Stimulated activated CD8-positive, alpha-beta memory T cell treated with anti-CD3 and anti-CD28 coated beads, Interleukin-7, amount 100 ng/mL, for 4 hours (primary cell): ENCODE measurements around the gene ASCC3.
"Not testable (repeated sequence)": the region's sequence is repeated elsewhere in the genome, so short reads cannot be mapped to it uniquely, and the experiment has no call there.

Experiments
- DNase-seq, 2 donors: peaks; one replicate each; pipeline ENCODE4 v3.0.0-alpha.2; 2020; ENCODE audit warnings: low read depth in 2 of 2

The ASCC3 gene

DNA sequence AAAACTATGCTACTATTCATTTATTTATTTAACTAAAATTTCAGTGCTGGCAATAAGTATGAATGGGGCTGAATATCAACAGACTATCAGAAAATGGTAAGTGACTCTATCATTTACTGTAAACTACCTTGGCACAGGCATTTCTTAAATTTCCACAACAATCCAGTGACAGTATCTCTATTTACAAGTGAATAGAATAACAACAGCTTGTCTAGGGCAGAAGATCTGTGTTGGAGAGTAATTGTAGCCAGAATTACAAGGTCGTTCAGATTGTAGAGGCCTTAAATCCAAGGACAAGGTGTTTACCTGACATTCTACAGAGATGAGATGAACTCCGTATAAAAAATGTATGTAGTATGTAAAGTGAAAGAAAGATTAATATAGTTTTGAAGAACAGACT is 222.6 kb downstream of the ASCC3 start:
- DNase-seq, result no peak

DNA sequence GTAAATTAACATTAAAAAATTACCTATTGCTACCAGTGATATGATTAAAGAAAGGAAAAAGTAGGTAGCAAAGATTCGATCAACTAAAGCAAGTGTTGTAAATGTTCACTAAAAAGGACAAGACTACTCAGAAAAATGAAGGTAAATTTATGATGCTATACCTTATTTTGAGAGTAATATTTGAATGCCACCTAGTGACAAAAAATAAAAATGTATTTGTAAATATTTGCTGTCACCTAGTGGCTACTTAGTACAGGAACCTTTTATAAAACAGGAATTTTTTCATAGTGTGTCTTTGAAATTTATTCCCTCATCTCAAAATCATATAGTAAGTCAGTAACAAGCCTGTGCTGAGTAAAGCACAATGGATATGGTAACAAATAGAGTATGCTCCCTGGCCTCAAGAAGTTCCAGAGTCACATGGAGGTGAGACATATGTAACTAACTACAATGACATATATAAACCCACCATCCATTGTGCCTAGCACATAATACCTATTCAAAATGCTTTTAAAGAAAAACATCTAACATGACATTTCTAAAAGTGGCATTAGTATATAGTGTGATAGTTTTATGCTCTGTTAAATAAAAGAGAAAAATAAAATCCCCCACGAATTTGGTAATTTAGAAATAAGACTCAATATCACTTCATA is 223.3 kb downstream of the ASCC3 start:
- no peak for DNase-seq

DNA sequence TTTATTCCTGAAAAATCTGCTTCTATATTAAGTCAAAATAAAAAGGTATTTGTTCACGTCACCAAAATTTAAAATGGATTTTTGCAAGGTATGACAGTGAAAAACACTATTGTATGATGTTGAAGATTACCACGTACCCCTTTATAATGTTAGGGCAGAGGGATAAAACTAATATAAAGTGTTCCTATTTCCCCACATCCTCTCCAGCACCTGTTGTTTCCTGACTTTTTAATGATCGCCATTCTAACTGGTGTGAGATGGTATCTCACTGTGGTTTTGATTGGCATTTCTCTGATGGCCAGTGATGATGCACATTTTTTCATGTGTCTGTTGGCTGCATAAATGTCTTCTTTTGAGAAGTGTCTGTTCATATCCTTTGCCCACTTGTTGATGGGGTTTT is 240.0 kb downstream of the ASCC3 start:
- not testable (repeated sequence) for DNase-seq

DNA sequence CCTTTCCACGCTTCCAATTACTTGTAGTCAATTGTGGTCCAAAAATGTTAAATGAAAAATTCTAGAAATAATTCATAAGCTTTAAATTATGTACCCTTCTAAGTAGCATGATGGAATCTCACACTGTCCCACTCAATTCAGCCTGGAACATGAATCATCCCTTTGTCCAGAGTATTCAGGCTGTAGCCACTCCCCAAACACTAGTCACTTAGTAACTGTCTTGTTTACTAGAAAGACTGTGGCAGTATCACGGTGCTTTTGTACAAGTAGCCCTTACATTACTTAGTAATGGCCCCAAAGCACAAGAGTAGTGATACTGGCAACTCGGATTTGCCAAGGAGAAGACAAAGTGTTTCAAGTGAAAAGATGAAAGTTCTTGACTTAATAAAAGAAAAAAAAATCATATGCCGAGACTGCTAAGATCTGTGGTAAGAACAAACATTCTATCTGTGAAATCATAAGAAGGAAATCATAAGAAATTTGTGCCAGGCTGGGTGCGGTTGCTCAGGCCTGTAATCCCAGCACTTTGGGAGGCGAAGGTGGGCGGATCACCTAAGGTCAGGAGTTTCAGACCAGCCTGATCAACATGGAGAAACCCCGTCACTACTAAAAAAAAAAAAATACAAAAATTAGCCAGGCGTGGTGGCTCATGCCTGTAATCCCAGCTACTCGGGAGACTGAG is 247.9 kb downstream of the ASCC3 start:
- no peak for DNase-seq

DNA sequence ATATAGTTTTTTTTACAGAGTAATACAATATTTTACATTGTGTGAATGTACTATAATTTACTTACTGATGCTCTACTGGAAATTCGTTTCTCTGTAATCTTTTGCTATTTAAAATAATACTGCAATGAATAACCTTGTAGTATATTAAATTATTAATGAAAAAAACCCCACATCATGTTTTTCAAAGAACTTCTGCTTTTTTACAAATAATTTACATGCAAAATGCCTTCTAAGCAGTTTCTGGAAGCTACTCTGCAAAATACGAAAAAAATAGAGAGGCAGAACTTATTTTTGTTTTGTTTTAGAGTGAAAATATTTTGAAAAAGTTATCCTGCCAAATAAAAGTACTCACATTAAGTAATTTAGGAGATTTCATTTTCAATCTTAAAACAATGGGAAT is 250.6 kb downstream of the ASCC3 start:
- no peak for DNase-seq

DNA sequence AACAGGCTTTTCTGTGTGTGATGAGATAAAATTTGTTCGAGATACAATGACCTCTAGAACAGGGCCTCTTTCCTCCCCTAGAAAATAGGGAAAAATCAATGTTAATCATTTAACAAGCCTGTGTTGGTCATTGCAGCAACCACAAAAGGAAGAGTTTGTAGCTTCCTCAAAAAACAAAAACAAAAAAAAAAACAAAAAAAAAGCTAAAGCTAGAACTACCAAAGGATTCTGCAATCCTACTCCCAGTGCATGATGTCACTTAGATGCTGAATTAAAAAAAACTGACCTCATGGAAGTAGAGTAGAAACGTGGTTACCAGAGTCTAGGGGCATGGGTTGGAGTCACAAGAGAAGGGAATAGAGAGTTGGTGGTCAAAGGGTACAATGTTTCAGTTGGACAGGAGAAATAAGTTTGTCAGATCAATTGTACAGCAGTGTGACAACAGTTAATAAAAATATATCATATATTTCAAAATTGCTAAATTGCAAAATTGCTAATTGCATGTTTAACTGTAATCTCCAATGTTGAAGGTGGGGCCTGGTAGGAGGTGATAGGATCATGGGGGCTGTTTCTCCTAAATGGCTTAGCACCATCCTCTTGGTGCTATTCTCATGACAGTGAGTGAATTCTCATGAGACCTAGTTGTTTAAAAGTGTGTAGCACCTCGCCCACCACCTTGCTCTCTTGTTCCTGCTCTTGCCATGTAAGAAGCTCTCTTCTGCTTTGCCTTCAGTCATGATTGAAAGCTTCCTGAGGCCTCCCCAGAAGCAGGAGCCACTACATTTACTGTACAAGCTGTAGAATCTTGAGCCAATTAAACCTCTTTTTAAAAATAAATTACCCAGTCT is 253.0 kb downstream of the ASCC3 start:
- DNase-seq, result no peak

DNA sequence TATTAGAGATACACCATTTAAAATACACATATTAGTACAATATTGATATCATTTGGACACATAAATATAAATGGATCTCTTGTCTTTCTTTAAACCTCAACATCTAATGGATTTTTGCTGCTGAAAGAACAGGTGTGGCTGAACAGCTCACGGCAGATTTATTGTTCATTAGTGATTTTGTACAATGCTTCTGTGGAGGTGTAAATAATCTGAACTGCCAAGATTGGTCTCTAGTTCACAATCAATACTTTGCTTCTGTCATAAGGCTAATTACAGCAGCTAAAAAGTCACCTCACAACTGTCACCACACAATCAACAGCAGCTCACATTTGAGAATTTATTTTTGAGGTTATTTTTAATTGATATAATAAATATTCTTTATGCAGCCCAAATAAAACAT is 254.4 kb downstream of the ASCC3 start:
- DNase-seq, result no peak

DNA sequence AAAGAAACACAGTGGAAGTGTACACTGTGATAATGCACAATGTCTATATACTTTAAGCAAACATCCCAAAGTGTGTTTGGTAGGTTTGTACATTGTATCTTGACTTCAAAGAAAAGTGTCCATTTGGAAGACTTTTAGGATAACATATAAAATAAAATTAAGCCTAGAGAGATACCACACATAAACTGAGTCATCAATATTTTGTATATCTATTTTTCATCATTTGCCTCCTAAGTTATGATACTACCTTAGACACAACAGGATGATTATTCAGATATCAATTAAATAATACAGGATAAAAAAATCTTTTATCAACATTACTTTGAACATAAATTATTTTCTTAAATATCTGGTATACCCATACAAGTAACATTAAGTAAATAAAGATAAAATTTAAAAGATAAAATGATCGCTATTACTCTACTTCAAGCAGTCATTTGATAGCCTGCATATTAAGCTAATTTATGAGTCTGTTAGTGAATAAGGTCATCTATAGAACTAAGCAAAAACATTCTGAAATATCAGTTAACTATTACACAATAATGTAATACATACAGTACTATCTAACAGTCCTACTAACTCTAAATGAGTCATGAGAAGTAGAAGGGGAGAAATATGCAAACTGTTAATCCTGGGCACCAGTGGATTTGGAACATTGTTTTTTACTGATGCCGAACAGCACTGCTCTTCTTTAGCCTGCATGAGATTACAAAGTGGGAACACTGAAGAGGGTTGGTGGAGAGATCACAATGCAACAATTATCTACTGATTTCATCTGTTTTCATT is 258.0 kb downstream of the ASCC3 start:
- DNase-seq, result no peak

DNA sequence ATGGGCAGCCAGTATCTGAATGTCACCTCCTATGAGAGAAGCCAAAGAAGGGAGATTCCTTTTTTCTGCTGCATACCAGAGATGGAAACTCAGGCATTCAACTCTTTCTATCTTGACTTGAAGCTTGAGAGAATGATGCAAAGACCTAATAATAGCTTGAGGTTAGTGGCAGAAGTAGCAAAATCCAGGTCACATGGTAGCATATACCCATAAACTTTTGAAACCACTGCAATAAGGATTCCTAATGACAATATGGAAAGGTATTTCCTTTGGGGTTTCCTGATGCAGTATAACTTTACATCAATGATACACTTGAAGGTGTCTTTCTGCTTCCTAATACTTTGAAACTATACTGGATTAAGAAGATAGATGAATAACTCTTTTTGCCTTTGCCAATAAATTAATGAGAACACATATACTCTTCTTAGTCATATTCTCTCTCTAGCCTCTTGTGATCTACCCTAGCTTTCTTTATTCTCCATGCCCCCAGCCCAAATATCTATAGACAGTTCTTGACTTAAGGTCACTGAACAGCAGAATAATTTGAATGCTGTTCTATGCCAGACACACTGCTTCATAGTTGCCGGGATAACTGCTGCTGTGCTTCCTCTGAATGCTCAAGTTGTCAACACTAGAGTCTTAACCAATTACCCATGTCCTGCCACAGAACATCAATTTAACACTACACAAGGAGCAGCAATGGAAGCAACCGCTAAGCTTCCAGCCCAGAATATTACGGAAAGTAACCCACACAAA is 260.9 kb downstream of the ASCC3 start:
- no peak for DNase-seq

DNA sequence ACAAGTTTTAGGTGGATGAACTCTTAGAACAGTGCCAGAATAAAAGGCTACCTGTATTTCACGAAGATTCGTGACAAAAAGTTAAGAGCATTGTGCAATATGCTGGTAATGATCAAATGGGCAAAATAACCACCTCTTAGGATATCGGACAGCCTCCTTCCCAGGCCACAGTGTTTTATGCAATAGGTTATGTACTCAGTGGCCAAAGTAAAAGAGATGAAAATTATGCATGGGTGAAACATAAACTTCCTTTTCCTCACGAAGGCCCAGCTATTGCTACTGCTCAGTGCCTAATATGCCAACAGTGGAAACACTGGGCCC is 262.8 kb downstream of the ASCC3 start:
- DNase-seq, result no peak

DNA sequence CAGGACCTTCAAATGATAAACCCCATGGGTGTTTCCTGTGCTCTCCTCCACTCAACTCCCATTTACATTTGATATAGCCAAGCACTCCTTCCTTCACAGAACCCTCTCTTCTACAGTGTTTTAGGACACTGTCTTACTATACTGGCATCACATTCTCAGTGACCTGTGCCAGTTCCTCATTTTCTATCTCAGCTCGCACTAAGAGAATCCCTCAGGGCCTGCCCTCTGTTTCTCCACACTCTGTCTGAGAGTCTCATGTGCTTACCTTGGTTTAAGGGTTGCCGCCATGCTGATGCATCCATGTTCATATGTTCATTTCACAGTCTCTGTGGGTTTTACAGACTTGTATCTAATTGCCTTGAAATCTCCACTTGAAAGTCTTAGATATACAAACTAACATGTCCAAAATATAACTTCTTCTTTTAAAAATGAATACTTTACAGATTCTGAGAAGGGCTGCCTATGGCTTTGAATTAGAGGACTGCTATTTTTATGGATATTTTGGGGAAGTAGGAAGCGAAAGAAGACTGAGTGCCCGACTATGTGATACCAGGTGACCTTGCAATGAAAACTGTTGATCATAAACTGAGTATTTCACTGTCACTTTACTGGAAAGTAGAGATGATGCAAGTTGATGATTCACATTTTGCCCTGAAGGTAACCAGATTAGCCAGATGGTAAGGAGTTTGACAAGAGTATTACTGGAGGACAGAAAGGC is 263.3 kb downstream of the ASCC3 start:
- DNase-seq, result no peak

DNA sequence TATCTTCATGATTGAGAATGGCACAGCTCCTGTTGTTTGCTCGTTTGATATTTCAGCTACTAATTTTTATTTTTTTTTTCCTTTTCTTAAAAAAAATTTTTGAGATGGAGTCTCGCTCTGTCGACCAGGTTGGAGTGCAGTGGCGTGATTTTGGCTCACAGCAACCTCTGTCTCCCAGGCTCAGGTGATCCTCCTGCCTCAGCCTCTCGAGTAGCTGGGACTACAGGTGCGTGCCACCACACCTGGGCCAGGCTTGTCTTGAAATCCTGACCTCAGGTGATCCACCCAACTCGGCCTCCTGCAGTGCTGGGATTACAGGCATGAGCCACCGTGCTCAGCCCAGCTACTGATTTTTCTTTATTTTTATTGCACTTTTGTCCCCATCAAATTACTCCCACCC is 266.2 kb downstream of the ASCC3 start:
- DNase-seq, result no peak

DNA sequence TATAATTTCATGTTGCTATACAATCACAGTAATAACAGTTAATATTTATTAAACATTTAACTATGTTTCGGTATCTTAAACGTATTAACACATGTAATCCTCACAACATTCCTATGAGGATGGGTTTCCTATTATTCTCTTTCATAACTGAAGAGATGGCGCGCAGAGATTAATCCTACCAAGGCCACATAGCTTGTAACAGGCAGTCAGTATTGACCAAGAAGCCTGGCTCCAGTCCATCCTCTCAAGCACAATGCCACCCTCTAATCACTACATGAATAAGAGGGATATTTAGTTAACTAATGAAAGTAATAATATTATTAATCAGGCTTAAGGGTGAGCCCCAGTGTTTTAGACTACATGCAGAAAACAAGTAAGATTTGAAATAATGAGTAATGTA is 266.7 kb downstream of the ASCC3 start:
- DNase-seq, result no peak

DNA sequence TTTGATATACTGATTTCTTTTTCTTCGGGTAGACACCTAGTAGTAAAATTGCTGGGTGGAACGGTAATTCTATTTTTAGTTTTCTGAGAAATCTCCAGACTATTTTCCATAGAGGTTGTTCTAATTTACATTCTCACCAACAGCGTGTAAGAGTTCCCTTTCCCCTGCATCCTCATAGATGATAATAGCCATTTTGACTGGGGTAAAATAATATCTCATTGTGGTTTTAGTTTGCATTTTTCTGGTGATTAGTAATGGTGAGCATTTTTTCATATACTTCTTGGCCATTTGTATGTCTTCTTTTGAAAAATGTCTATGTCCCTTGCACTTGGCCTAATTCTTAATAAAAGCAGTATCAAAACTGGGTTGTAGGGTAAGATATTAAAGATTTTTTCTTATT is 267.5 kb downstream of the ASCC3 start:
- DNase-seq, result no peak

DNA sequence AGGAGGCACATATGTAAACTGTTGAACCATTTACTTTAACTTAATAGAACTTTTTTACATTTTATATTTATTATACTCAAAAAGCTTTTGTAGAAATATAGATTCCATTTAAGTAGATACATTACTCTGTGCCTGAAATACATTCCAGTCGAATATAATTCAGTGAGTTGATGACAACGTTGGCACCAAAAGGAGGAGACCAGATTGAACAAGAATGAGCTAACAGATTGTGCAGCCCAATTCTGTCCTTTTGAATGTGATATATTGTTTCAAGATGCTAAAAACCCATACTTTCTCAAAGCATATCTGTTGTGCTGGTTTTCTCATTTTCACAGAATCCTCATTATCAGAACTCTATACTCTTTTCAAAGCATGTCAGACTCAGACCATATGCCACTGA is 269.0 kb downstream of the ASCC3 start:
- no peak for DNase-seq

DNA sequence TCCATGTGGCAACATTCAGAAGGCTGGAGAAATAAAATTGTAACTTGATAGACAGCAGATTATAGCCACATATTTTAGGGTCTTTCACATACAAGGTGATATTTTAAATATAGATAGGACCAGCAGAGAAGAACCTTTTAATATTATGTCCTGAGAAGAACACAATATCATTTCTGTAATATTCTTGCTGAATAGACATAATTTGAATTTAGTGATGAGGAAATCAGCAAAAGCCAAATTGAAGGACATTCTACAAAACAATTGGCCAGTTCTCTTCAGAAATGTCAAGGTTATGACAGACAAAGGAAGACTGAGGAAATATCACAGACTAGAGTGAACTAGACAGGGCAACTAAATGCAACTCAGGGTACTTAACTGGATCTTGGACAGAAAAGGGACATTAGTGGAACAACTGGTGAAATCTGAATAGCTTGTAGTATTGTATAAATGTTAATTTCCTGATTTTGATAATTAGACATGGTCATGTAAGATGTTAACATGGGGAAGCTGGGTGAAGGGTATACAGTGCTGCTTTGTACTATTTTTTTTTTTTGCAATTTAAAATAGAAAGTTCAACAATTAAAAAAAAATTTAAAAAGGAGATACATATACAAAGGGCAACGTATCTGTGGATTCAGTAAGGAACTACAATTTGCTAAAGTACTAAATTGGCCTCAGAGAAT is 281.9 kb downstream of the ASCC3 start:
- DNase-seq, result no peak

DNA sequence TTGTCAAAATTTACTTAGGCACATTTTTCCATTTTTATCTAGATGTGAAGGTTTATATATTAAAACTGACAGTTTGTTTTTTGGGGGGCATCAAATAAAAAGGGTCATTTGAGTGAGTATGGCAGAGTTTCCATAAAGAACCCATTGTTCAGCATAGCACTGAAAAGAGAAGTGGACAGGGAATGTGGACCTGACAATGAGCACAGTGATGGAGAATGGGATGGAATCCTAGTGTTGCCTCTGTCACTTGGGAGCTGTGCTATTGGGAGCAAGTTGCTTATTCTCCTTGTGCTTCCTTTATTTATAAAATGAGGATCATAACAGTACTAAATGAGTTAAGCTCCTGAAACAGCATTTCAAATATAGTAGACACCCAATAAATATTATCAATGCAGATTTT is 285.7 kb downstream of the ASCC3 start:
- DNase-seq, result no peak

DNA sequence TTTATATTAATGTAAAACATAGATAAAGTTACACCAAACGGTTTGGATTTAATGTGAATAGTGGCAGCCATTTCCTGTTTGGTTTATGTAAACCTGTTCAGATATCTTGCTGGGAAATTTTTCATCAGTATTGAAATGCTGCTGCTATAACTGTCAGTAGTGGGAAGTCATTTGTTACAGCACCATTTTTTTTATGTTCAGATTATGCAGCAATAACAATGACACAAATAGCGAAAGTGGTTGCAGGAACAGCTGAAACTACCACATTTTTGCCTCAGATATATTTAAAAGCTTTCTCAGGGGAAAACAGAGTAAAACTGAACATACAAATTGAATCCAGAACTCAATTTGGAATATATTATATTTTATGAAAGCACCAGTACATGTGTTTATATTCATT is 287.6 kb downstream of the ASCC3 start:
- no peak for DNase-seq

DNA sequence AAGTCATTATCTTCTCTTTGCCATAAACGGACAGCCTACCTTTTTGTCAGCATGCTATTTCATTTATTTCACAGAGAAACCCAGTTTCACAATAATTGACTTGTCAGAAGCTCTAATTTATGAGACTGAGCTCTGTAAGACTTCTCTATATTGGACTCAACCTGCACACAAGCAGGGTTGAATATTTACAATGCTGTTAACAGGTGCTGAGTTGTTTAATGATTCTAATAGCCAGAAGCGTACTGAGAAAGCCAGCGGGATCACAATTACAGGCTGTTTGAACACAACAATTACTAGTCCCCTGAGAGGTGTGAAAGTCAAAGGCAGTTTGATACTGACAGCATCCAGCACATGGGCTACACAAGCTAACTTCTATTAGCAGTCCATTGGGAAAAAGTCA is 288.2 kb downstream of the ASCC3 start:
- no peak for DNase-seq

DNA sequence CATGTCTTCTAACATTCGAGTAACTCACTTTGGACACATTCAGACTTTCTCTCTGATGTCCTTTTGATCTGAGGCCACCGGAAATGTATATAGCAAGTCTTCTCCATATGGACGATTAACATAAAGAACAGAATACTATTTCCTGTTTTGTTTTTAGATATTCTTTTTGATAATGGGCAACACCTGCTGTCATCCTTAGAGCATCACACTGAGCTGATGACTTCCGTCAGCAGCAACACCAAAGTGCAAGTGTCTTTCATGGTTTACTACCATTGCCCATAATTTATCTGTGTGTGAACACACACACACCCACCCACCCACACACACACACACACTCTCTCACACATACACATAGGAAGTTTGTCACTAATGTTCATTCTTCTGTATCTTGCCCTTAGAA is 303.7 kb downstream of the ASCC3 start:
- no peak for DNase-seq
